Thyroid gland (tissue), 4 donors: ENCODE measurements around the gene IRAG1. TPM values are rescaled to one million over a fixed set of nuclear protein-coding genes. Genes with fewer than 3 reads are reported as not detected.

Source experiments
- DNase-seq, 2 donors: peaks; one replicate each; pipeline ENCODE4 v3.0.0-alpha.2; 2019
- H3K27ac ChIP-seq, 3 donors: fragments of 200-600 bp; sonication (generic); 1 replicate in 2 of 3; 2 replicates in 1 of 3; pipeline ENCODE4 v1.5.1; 2016 to 2019; ENCODE audit warnings: mild to moderate bottlenecking in 1 of 3, moderate library complexity in 1 of 3
- H3K27me3 ChIP-seq: fragments of 200-600 bp; sonication (generic); one replicate; pipeline ENCODE4 v1.5.1; 2019
- H3K36me3 ChIP-seq, 2 donors: fragments of 200-600 bp; sonication (generic); one replicate each; pipeline ENCODE4 v1.5.1; 2016 to 2019
- H3K4me1 ChIP-seq, 2 donors: fragments of 200-600 bp; sonication (generic); one replicate each; pipeline ENCODE4 v1.5.1; 2017 to 2019
- H3K4me3 ChIP-seq, 3 donors: fragments of 200-600 bp; sonication (generic); replicated peaks in 1 of 3; 1 replicate in 2 of 3; 2 replicates in 1 of 3; pipeline ENCODE4 v1.5.1; 2016; ENCODE audit warnings: mild to moderate bottlenecking in 1 of 3
- H3K9me3 ChIP-seq: fragments of 200-600 bp; sonication (generic); one replicate; pipeline ENCODE4 v1.5.1; 2017
- CTCF ChIP-seq, 6 experiments: fragments of 200-600 bp in 3 of 6; fragments of 450-650 bp in 3 of 6; sonication (generic) in 3 of 6; IDR thresholded peaks; one replicate each; pipeline ENCODE4 v1.5.1; 2016 to 2019; ENCODE audit warnings: antibody characterized with exemption in 6 of 6, mild to moderate bottlenecking in 2 of 6, inconsistent platforms in 1 of 6, moderate library complexity in 1 of 6
- POLR2A ChIP-seq, 2 donors: fragments of 450-650 bp; IDR thresholded peaks; one replicate each; pipeline ENCODE4 v1.6.1; 2017; ENCODE audit warnings: antibody characterized with exemption in 2 of 2, mild to moderate bottlenecking in 2 of 2, moderate library complexity in 1 of 2
- WGBS, 2 donors: methylation state at CpG; one replicate each; pipeline ENCODE4 v1.1.5; 2017; 5-methylcytosine and 5-hydroxymethylcytosine counted together
- intact Hi-C: fragments of 100-400 bp; cut with DNase I; formaldehyde crosslinking; loops from one replicate; pipeline ENCODE4 v1.15.1; 2023
- total RNA-seq, 4 donors: library from RNA; depleted of rRNA; stranded (reverse); fragments of >200 nt; gene quantifications; one replicate each; pipeline ENCODE4 v1.2.3, GENCODE V29; 2016

The IRAG1 gene
- total RNA-seq, 4 donors from 2014 or later, result 3.2 to 14.4 (median 5.8) TPM

GRCh38 chr11:10655943-10656576 is 37.5 kb downstream of the IRAG1 start:
- intact Hi-C loops, result loop anchor here (10.0 kb wide), 1 partner anchor 251 kb away; no protein-coding TSS in a partner anchor
- no peak for TF ChIP-seq POLR2A (IDR thresholded peaks at IDR 0.05)
- no peak for TF ChIP-seq CTCF (IDR thresholded peaks at IDR 0.05)
- Histone ChIP-seq H3K27ac (peak overlapping the region in 1 of 3 donors; percentile 79), H3K36me3 (no peaks in the 10 kb centered on the region), H3K4me1 (peaks cover 8 to 49% of the 10 kb centered on the region in 2 donors), H3K9me3 (no peaks in the 10 kb centered on the region), H3K4me3 (no peak overlapping the region), H3K27me3 (no peaks in the 10 kb centered on the region)
- DNase-seq, result no peak
- WGBS, 2 donors, result 77 to 81% methylated on average over 6 of the region's 6 CpGs

GRCh38 chr11:10655227-10655626 is 38.3 kb downstream of the IRAG1 start:
- DNase-seq, result no peak
- WGBS, 2 donors, result 61 to 81% methylated on average over 4 of the region's 4 CpGs
- intact Hi-C loops, result loop anchor here (10.0 kb wide), 1 partner anchor 250 kb away; no protein-coding TSS in a partner anchor

GRCh38 chr11:10654811-10655150 is 38.8 kb downstream of the IRAG1 start:
- intact Hi-C loops, result loop anchor here (10.0 kb wide), 1 partner anchor 250 kb away; no protein-coding TSS in a partner anchor
- Histone ChIP-seq H3K36me3 (no peaks in the 10 kb centered on the region), H3K4me3 (no peak overlapping the region), H3K9me3 (no peaks in the 10 kb centered on the region), H3K27ac (peak overlapping the region in 1 of 3 donors; percentile 1), H3K4me1 (peaks cover 8 to 38% of the 10 kb centered on the region in 2 donors), H3K27me3 (no peaks in the 10 kb centered on the region)
- TF ChIP-seq POLR2A (IDR thresholded peaks at IDR 0.05), result no peak
- TF ChIP-seq CTCF (IDR thresholded peaks at IDR 0.05), result no peak
- DNase-seq, result no peak
- 77 to 86% methylated on average over 1 of the region's 1 CpG for WGBS, 2 donors

More at GRCh38 chr11:10655227-10655626, 38.3 kb downstream of the IRAG1 start:
- TF ChIP-seq POLR2A (IDR thresholded peaks at IDR 0.05) (no peak), CTCF (IDR thresholded peaks at IDR 0.05) (no peak)
- H3K27me3 ChIP-seq, result no peaks in the 10 kb centered on the region
- peaks cover 8 to 43% of the 10 kb centered on the region in 2 donors for H3K4me1 ChIP-seq
- H3K36me3 ChIP-seq, result no peaks in the 10 kb centered on the region
- H3K4me3 ChIP-seq, result no peak overlapping the region
- H3K9me3 ChIP-seq, result no peaks in the 10 kb centered on the region
- peak overlapping the region in 1 of 3 donors; percentile 1 for H3K27ac ChIP-seq

- Histone ChIP-seq H3K27me3 (no peaks in the 10 kb centered on the region), H3K36me3 (no peaks in the 10 kb centered on the region), H3K27ac (no peak overlapping the region), H3K4me3 (no peak overlapping the region), H3K9me3 (no peaks in the 10 kb centered on the region), H3K4me1 (peaks cover 5 to 32% of the 10 kb centered on the region in 2 donors)
- intact Hi-C loops, result loop anchor here (10.0 kb wide), 1 partner anchor 249 kb away; no protein-coding TSS in a partner anchor
- TF ChIP-seq POLR2A (IDR thresholded peaks at IDR 0.05) (no peak), CTCF (IDR thresholded peaks at IDR 0.05) (peak in 4 of 6 experiments; percentile 47 to 57 (median 55))
- WGBS, 2 donors, result 77 to 85% methylated on average over 3 to 4 of the region's 4 CpGs
- DNase-seq, result no peak
These were observed 39.4 kb downstream of the IRAG1 start for GRCh38 chr11:10653946-10654810.
